Right lobe of liver (tissue), 6 donors: ENCODE results near the gene IRAK3. TPM values are rescaled to one million over a fixed set of nuclear protein-coding genes. Genes with fewer than 3 reads are reported as not detected.

Experiments used
- ATAC-seq, 4 donors: fragments of 200-7000 bp; cut with Tn5 transposase; one replicate each; pipeline ENCODE4 v1.9.1; 2020; ENCODE audit warnings: mild to moderate bottlenecking in 4 of 4, moderate library complexity in 4 of 4
- DNase-seq, 3 donors: peaks; one replicate each; pipeline ENCODE4 v3.0.0-alpha.2; 2020
- H3K27ac ChIP-seq, 3 donors: fragments of 200-600 bp; one replicate each; pipeline ENCODE4 v1.8.0; 2022
- H3K27me3 ChIP-seq, 2 donors: fragments of 200-600 bp; one replicate each; pipeline ENCODE4 v1.8.0; 2022
- H3K36me3 ChIP-seq, 4 donors: fragments of 200-600 bp; sonication (generic) in 1 of 4; one replicate each; pipeline versions ENCODE4 v1.5.1 to v1.8.0; 2017 to 2022; ENCODE audit warnings: control low read depth in 1 of 4
- H3K4me1 ChIP-seq, 4 donors: fragments of 200-600 bp; sonication (generic) in 1 of 4; one replicate each; pipeline versions ENCODE4 v1.5.1 to v1.8.0; 2017 to 2022; ENCODE audit warnings: control low read depth in 1 of 4
- H3K4me3 ChIP-seq, 3 donors: fragments of 200-600 bp; one replicate each; pipeline ENCODE4 v1.8.0; 2022
- H3K9me3 ChIP-seq, 4 donors: fragments of 200-600 bp; sonication (generic) in 1 of 4; one replicate each; pipeline versions ENCODE4 v1.5.1 to v1.8.0; 2017 to 2022; ENCODE audit warnings: control low read depth in 1 of 4
- CTCF ChIP-seq, 4 donors: fragments of 200-600 bp in 3 of 4; fragments of 450-650 bp in 1 of 4; IDR thresholded peaks; one replicate each; pipeline versions ENCODE4 v1.5.1 to v1.8.0; 2016 to 2022; ENCODE audit warnings: antibody characterized with exemption in 4 of 4, mild to moderate bottlenecking in 2 of 4
- POLR2A ChIP-seq: fragments of 450-650 bp; IDR thresholded peaks from one replicate; pipeline ENCODE4 v1.6.1; 2017; ENCODE audit warnings: antibody characterized with exemption, mild to moderate bottlenecking
- WGBS: methylation state at CpG from one replicate; pipeline ENCODE4 v1.1.6; 2018; ENCODE audit warnings: low coverage, low lambda C conversion rate; ENCODE audit not compliant: insufficient coverage; ENCODE audit errors: missing lambda C conversion rate; 5-methylcytosine and 5-hydroxymethylcytosine counted together
- intact Hi-C, 2 donors: fragments of 100-400 bp; cut with DNase I; formaldehyde crosslinking; loops; one replicate each; pipeline versions ENCODE4 v1.11.2 to v1.14.1; 2022
- total RNA-seq, 6 experiments: library from RNA; depleted of rRNA in 2 of 6; stranded (reverse); fragments of >200 nt in 2 of 6; fragmentation: NEBNext Ultra II Directional in 3 of 6; extraction: Animal tissue kit (Norgen Biotek cat#: 25700) in 3 of 6; gene quantifications; one replicate each; pipeline versions ENCODE4 v1.1.0 to v1.2.4, GENCODE V29; 2016 to 2023
- donor health status: DM: no; HTN: yes; CAD: no.
- donor health status: DM: no; HTN: no; CAD: no.
- donor health status: DM: no; HTN: no; CAD: no.
- donor health status: DM: no; HTN: yes; CAD: no.
- donor health status: DM: no; HTN: yes; CAD: no.

IRAK3 gene
- total RNA-seq, 6 experiments from 2014 or later, result 1.3 to 7.0 (median 3.5) TPM

GRCh38 chr12:66162701-66163100, 26.3 kb upstream of the IRAK3 start:
- intact Hi-C loops, result no loop called here
- 77% methylated on average over 2 of the region's 2 CpGs for WGBS
- Histone ChIP-seq H3K27ac (no peak overlapping the region), H3K27me3 (no peaks in the 10 kb centered on the region), H3K4me1 (peaks cover 0 to 7% (median 0%) of the 10 kb centered on the region in 4 donors), H3K4me3 (no peak overlapping the region), H3K36me3 (no peaks in the 10 kb centered on the region), H3K9me3 (no peaks in the 10 kb centered on the region)
- DNase-seq (no peak), ATAC-seq (no peak)
- TF ChIP-seq CTCF (IDR thresholded peaks at IDR 0.05), result no peak
- TF ChIP-seq POLR2A, result no peak

GRCh38 chr12:66163289-66163688, 25.7 kb upstream of the IRAK3 start:
- H3K4me1 ChIP-seq, result peaks cover 0 to 12% (median 0%) of the 10 kb centered on the region in 4 donors
- no peak overlapping the region for H3K4me3 ChIP-seq
- H3K27me3 ChIP-seq, result no peaks in the 10 kb centered on the region
- no peak overlapping the region for H3K27ac ChIP-seq
- DNase-seq, result no peak
- TF ChIP-seq CTCF (IDR thresholded peaks at IDR 0.05), result no peak
- TF ChIP-seq POLR2A, result no peak
- H3K9me3 ChIP-seq, result no peaks in the 10 kb centered on the region
- H3K36me3 ChIP-seq, result no peaks in the 10 kb centered on the region
- ATAC-seq, result no peak
- WGBS, result 62% methylated on average over 4 of the region's 4 CpGs
- intact Hi-C loops, result no loop called here

GRCh38 chr12:66164349-66164821, 24.6 kb upstream of the IRAK3 start:
- Histone ChIP-seq H3K36me3 (no peaks in the 10 kb centered on the region), H3K4me1 (peaks cover 0 to 15% (median 0%) of the 10 kb centered on the region in 4 donors), H3K27ac (no peak overlapping the region), H3K27me3 (no peaks in the 10 kb centered on the region), H3K4me3 (no peak overlapping the region), H3K9me3 (no peaks in the 10 kb centered on the region)
- intact Hi-C loops, result no loop called here
- no peak for TF ChIP-seq CTCF (IDR thresholded peaks at IDR 0.05)
- no peak for TF ChIP-seq POLR2A
- 77% methylated on average over 3 of the region's 3 CpGs for WGBS
- ATAC-seq (no peak), DNase-seq (no peak)

- DNase-seq (no peak), ATAC-seq (no peak)
- Histone ChIP-seq H3K27me3 (no peaks in the 10 kb centered on the region), H3K4me3 (no peak overlapping the region), H3K9me3 (no peaks in the 10 kb centered on the region), H3K36me3 (no peaks in the 10 kb centered on the region), H3K27ac (no peak overlapping the region), H3K4me1 (peaks cover 0 to 15% (median 0%) of the 10 kb centered on the region in 4 donors)
- intact Hi-C loops, result no loop called here
- TF ChIP-seq CTCF (IDR thresholded peaks at IDR 0.05), result no peak
- TF ChIP-seq POLR2A, result no peak
- 94% methylated on average over 2 of the region's 2 CpGs for WGBS
Observed at GRCh38 chr12:66165141-66165540, 23.9 kb upstream of the IRAK3 start.

- no peak for ATAC-seq
- 52% methylated on average over 2 of the region's 2 CpGs for WGBS
- intact Hi-C loops, result no loop called here
- no peak overlapping the region for H3K27ac ChIP-seq
- no peaks in the 10 kb centered on the region for H3K9me3 ChIP-seq
- no peak for DNase-seq
- TF ChIP-seq CTCF (IDR thresholded peaks at IDR 0.05) (no peak), POLR2A (no peak)
- no peak overlapping the region for H3K4me3 ChIP-seq
- no peaks in the 10 kb centered on the region for H3K36me3 ChIP-seq
- H3K27me3 ChIP-seq, result no peaks in the 10 kb centered on the region
- H3K4me1 ChIP-seq, result peaks cover 0 to 15% (median 0%) of the 10 kb centered on the region in 4 donors
Observed at GRCh38 chr12:66166561-66166960, 22.5 kb upstream of the IRAK3 start.
